Fibroblast of skin of right biceps (primary cell): Measurements from ENCODE around the gene RPL14.
"Not testable (repeated sequence)": the region's sequence is repeated elsewhere in the genome, so short reads cannot be mapped to it uniquely, and the experiment has no call there.

ENCODE experiments used
- DNase-seq: peaks from one replicate; pipeline ENCODE4 v3.0.0-alpha.2; 2013

RPL14 gene

GRCh38 chr3:40456940-40457823 lies at the start of gene RPL14:
Gene RPL14, plus strand, starts transcription at chr3:40457339. Its CDS starts 133 bp downstream, at chr3:40457472.
- DNase-seq, result peak; percentile 96

DNA sequence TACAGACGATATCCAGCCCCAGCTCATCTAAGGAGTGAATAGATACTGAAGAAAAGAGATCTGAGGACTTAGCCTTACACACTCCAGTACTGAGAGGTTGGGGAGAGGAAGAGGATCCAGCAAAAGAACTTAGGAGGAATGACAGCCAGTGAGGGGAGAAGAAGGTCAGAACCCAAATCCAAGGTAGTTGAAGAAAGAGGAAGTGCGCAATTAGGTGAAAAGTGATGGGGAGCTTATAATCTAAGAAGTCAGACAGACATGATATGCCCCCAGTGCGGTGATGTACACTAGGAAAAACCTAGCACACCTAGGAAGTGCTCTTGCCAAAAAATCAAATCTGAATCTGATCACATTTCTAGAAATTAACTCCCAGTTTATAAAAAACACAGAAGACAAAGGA lies 49.5 kb upstream of the RPL14 start:
- DNase-seq, result no peak

DNA sequence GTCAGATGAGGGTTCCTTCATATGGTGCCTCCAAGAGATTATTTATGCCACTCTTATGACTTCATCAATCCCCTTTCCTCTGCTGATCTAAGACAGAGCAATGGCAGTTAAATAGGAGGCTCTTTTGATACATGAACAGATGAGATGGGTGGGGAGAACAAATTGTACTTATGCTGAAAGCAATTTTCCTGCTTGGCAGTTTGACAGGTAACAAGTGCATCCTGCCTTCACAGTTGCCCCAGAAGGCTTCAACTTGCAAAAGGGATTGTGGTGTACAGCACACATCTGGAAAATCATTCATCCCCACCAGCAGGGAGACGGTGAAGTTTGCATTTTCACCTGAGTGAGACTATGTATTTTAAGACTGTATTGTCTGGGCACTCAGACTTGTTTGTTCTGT lies 42.9 kb upstream of the RPL14 start:
- DNase-seq, result no peak

DNA sequence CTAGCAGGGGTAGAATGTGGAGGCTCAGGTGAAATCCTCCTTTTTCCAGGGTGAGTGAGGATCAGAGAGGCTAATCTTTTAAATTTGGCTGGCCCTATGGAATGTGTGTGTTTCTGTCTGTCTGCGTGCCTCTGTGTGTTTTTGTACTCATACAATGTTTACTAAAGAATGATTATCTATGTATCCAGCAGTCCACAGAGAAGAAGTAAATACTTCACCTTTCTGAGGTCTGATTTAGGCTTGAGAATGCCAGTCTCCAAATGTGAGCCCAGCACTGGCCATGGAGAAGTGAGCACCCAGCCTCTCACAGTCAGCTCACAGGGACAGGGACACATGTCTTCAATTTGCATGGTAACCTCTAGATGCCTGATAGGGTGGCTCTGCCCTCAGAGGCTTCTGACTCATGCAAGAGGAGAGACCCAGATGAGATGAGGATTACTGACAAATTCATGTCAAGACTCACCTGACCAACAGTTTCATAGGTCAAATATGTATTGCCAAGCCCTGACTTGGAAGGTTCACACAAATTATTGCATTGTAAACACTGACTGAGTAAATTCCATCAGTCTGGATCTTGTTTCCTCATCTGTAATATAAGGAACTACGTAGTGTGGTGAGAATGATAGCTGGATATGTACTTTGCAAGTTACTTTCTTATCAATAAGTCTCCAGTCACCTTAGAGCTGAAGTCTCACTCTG lies 39.1 kb upstream of the RPL14 start:
- no peak for DNase-seq

- DNase-seq, result no peak
Observed at GRCh38 chr3:40422861-40423260, 34.3 kb upstream of the RPL14 start.

- no peak for DNase-seq
Observed at GRCh38 chr3:40427045-40427669, 30.0 kb upstream of the RPL14 start.

- no peak for DNase-seq
Observed at GRCh38 chr3:40432793-40433192, 24.3 kb upstream of the RPL14 start.

DNA sequence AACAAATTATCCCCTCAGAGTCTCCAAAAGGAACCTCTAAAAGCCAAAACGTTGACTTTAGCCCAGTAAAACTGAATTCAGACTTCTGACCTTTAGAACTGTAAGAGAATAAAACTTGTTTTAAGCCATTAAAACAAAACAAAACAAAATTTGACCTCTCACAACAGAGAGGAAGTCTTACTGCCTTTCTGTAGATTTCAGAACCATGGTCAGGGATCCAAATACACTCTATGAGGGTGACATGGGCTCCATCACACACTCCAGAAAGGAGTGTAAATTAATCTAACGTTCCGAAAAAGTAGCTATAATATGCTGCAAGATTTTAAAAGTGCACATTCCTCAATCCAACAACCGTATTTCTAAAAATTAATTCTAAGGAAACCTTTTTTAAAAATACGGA lies 19.2 kb upstream of the RPL14 start:
- DNase-seq, result no peak

DNA sequence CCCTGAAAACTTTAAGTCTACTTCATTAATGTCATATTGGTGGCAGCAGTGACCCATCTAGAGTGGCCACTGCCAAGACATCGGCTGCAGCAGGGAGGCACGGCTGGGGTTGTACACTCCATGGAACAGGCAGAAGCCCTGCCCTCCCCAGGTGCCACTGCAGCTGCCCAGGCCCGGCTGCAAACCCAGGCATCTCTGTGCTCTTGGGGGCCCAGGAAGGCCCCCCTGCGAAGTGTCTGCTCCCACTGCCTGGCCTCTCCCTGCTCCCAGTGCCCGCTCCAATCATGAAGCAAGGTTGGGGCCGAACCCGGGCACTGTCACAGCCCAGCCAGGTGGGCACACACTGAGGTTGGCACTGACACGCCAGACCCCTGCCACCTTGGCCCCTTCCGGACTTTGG lies 12.1 kb upstream of the RPL14 start:
- DNase-seq, result no peak

- no peak for DNase-seq
Observed at GRCh38 chr3:40445880-40446279, 11.3 kb upstream of the RPL14 start.

DNA sequence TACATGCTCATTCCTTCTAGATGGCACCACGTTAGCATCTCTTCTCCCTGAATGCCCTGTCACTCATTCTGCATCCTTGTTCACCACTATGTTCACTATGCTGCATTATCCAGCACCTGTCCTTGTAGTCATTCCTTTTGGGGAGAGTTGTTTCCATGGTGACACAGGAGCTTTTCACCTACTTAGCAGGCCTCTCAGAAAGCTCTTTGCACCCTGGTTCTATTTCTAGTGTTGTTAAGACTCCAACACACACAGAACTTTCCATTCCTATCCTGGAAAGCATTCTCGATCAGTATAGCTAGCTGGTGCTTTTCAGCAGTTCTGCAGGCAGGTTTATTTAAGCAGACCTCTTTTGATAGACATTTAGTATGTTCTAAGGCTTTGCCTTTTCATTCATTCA lies 6.7 kb upstream of the RPL14 start:
- no peak for DNase-seq

DNA sequence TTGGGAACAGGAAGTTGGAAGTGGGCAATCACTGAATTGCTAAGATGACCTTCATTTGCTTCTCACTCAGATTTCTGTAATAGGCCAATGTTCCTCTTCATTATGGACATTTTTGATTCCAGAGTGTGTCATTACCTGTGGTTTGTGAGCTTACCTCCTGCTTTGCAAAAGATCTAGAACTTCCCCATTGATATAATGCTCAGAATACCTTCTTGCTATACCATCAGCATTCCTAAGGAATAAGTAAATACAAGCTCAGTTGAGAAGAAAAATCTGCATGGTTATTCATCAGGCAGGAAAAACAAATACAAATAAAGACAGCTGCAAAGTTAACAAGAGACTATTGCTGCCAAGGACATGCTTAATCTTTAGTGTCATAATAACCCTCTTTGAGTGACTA lies 5.6 kb upstream of the RPL14 start:
- no peak for DNase-seq

GRCh38 chr3:40452057-40452456 lies 5.1 kb upstream of the RPL14 start:
- no peak for DNase-seq

DNA sequence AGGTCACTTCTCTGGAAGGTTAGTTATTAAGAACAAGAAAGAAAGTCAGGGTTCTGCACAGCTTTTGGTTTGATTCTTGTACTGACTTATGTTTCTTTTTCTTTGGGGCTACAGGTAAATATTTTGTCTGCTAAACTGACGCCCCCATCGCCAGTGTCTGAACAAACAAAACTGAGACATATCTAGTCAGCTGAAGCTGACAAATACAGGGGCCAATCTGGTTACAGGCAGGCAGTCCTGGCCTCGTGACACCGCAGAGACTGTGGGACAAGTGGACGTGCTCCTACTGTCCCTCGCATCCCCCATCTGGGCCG lies 4.6 kb upstream of the RPL14 start:
- DNase-seq, result no peak

DNA sequence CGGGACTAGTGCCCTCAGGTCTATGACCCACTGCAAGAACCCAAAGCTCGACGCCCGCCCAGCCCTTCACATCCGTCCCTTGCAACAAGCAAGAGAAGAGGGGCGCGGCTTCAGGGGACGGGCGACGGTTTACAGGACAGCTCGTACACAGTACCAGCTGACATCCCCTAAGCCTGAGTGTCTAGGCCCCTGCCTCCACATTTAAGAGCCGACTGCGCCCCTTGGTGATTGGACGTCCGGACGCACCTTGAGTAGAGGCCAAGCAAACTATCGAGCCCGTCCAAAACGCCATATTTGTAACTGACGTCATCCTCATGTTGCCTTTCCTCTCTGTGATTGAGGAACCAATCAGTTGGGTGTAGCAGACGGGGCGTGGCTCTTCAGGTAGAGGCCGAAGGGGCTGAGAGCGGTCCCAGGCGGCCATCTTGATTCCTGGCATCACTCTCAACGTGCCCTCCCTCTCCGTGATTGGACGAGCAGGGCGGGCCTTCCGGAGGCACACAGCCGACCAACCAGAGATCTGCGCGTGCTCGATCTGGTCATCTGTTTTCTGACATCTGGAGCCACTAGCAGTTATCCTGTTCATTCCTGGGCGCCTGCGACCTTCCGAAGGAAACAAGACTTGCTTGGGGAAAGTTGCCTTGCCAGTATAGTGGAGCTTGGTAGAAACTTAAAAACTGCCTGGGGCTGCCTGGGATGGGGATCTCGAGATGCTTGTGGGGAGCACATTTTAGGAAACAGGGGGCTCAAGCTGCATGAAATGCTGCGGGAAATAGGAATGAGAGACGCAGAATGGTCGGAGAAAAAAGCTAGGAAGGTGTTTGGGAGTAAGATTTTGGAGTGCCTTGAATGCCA lies 4.0 kb upstream of the RPL14 start:
- peak; percentile 98 for DNase-seq

GRCh38 chr3:40453933-40454332 lies 3.2 kb upstream of the RPL14 start:
- no peak for DNase-seq

DNA sequence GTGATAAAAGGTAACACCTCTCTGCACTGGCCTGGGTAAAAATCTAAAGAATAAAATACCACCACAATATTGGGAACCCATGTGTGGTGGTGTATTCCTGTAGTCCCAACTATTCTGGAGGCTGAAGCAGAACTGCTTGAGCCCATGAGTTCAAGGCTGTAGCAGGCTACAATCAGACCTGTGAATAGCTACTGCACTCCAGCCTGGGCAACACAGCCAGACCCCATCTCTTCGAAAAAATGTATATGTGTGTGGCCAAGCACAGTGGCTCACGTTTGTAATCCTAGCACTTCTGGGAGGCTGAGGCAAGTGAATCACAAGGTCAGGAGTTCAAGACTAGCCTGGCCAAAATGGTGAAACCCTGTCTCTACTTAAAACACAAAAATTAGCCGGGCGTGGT lies 1.8 kb upstream of the RPL14 start:
- no peak for DNase-seq

DNA sequence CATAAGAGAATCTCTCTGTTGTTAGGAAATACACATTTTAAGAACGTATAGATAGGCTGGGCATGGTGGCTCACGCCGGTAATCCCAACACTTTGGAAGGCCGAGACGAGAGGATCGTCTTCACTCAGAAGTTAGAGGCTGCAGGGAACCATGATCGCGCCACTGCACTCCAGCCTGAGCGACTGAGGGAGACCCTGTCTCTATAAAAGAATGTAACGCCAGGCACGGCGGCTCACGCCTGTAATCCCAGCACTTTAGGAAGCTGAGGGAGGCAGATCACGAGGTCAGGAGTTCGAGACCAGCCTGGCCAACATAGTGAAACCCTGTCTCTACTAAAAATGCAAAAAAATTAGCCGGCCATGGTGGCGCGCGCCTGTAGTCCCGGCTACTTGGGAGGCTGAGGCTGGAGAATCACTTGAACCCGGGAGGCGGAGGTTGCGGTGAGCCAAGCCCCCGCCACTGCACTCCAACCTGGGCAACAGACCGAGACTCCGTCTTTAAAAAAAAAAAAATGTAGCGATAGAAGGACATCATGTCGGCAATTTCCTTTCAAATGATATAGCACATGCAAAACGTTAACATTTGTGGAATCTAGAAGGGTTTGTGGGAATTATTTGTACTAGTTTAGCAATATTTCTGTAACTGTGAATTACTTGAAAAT lies 730 bp upstream of the RPL14 start:
- DNase-seq, result no peak

GRCh38 chr3:40458473-40458872 lies 1.3 kb downstream of the RPL14 start:
- DNase-seq, result no peak

- DNase-seq, result not testable (repeated sequence)
Observed at GRCh38 chr3:40460481-40460880, 3.3 kb downstream of the RPL14 start.

DNA sequence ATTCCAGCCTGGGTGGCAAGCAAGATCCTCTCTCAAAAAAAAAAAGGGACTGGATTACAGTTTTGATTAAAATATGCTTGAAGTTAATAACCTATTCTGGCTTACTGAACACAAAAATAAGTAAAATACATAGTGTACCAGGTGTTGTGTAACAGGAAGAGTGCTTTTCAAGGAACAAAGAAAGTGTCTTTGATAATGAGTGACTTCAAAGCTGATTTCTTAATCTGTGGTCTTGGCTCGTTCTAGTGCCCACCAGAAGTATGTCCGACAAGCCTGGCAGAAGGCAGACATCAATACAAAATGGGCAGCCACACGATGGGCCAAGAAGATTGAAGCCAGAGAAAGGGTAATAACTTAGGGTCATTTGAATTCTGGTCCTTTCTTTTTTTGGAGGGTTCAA lies 4.0 kb downstream of the RPL14 start:
- DNase-seq, result no peak

DNA sequence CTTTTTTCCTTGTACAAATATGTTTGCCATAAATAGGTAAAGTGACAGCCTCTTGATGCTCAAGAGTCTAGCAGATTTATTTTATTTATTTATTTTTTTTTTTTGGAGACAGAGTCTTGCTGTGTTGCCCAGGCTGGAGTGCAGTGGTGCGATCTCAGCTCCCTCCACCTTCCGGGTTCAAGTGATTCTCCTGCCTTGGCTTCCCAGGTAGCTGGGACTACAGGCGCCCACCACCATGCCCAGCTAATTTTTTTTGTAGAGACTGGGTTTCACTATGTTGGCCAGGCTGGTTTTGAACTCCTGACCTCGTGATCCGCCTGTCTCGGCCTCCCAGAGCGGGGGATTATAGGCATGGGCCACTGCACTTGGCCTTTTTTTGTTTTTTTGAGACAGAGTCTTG lies 5.7 kb downstream of the RPL14 start:
- DNase-seq, result not testable (repeated sequence)

DNA sequence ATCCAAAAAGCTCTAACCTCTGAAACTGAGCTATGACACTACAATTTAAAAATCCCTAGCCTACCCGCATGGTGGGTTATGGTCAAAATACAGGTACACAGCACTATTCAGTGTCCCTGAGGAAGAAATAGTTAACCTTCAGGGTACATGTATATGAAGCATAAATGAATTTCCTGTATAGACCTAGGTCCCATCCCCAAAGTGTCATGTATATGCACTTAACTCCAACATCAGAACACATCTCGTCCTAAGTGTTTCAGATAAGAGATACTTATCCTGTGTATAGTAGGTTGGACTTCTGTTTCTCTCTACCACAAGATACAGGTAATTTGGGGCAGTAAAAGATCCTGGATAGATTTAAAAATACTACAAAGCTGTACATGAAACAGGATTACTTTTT lies 6.4 kb downstream of the RPL14 start:
- no peak for DNase-seq
